ENCODE data around the gene PRAMEF11. TPM values are rescaled to one million over a fixed set of nuclear protein-coding genes. Genes with fewer than 3 reads are reported as not detected.

Gene PRAMEF11
- total RNA-seq, 1 donor from 2014 or later, result not detected

DNA sequence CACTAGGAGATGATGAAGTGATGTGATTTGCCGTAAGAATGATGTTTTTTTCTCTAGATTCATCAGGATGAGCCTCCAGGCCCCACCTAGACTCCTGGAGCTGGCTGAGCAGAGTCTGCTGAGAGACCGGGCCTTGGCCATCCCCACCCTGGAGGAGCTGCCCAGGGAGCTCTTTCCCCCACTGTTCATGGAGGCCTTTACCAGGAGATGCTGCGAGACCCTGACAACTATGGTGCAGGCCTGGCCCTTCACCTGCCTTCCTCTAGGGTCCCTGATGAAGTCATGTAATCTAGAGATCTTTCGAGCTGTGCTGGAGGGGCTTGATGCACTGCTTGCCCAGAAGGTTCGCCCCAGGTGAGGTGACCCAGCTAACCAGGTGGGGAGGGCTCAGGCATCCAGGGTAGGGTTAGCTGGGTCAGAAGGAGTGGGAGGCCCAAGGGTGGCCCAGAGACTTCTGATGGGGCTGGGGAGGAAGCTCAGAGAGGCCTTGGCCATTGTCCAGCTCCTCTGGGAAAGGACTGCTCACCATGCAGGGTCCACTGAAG, 56.3 kb downstream of the PRAMEF11 start:
- no peak for DNase-seq (ENCODE audit: low read depth, low spot score)

Other genes starting within 250 kb of the PRAMEF11 start
- 37.1 and 76.3 TPM in 2 replicates for gene DHRS3, start 213.2 kb downstream of the PRAMEF11 start, total RNA-seq
- not detected in 2 replicates for gene AADACL4, start 187.3 kb downstream of the PRAMEF11 start, total RNA-seq
- not detected in 2 replicates for gene AADACL3, start 115.3 kb downstream of the PRAMEF11 start, total RNA-seq
- not detected in 2 replicates for gene CFAP107, start 85.2 kb downstream of the PRAMEF11 start, total RNA-seq
- not detected in 2 replicates for gene PRAMEF12, start 57.7 kb downstream of the PRAMEF11 start, total RNA-seq
- gene PRAMEF1, start 40.0 kb downstream of the PRAMEF11 start, total RNA-seq, result not detected in 2 replicates
- not detected in 2 replicates for gene HNRNPCL1, start 17.3 kb upstream of the PRAMEF11 start, total RNA-seq
- gene PRAMEF2, start 25.7 kb upstream of the PRAMEF11 start, total RNA-seq, result not detected in 2 replicates
- not detected in 2 replicates for gene PRAMEF4, start 54.8 kb upstream of the PRAMEF11 start, total RNA-seq
- not detected in 2 replicates for gene PRAMEF10, start 66.9 kb upstream of the PRAMEF11 start, total RNA-seq
- gene PRAMEF7, start 85.2 kb upstream of the PRAMEF11 start, total RNA-seq, result not detected in 2 replicates
- not detected in 2 replicates for gene PRAMEF6, start 116.2 kb upstream of the PRAMEF11 start, total RNA-seq
- not detected in 2 replicates for gene PRAMEF27, start 225.2 kb upstream of the PRAMEF11 start, total RNA-seq
- gene HNRNPCL3, start 229.4 kb upstream of the PRAMEF11 start, total RNA-seq, result not detected in 2 replicates
- gene PRAMEF25, start 239.4 kb upstream of the PRAMEF11 start, total RNA-seq, result not detected in 2 replicates

Data from pulmonary artery endothelial cell (primary cell).